Spleen (tissue), 11 donors: Measurements from ENCODE around the gene PLA2G6. TPM values are rescaled to one million over a fixed set of nuclear protein-coding genes. Genes with fewer than 3 reads are reported as not detected.
"Not testable (repeated sequence)": the region's sequence is repeated elsewhere in the genome, so short reads cannot be mapped to it uniquely, and the experiment has no call there.

Experiments
- DNase-seq: peaks from one replicate; pipeline ENCODE4 v3.0.0-alpha.2; 2020
- H3K27ac ChIP-seq, 8 donors: fragments of 200-600 bp; sonication (generic) in 7 of 8; 1 replicate in 4 of 8; 2 replicates in 4 of 8; pipeline versions ENCODE4 v1.5.0 to v1.8.0; 2016 to 2021; ENCODE audit warnings: inconsistent platforms in 4 of 8, mild to moderate bottlenecking in 4 of 8, moderate library complexity in 1 of 8
- H3K27me3 ChIP-seq, 7 donors: fragments of 200-600 bp; sonication (generic) in 6 of 7; replicated peaks in 1 of 7; 1 replicate in 4 of 7; 2 replicates in 3 of 7; pipeline versions ENCODE4 v1.5.0 to v1.8.0; 2016 to 2021; ENCODE audit warnings: inconsistent platforms in 3 of 7, mild to moderate bottlenecking in 1 of 7
- H3K36me3 ChIP-seq, 6 donors: fragments of 200-600 bp; sonication (generic) in 5 of 6; 1 replicate in 4 of 6; 2 replicates in 2 of 6; pipeline versions ENCODE4 v1.5.0 to v1.8.0; 2016 to 2021; ENCODE audit warnings: inconsistent platforms in 2 of 6
- H3K4me1 ChIP-seq, 6 donors: fragments of 200-600 bp; sonication (generic) in 5 of 6; 1 replicate in 3 of 6; 2 replicates in 3 of 6; pipeline versions ENCODE4 v1.5.0 to v1.8.0; 2016 to 2021; ENCODE audit warnings: inconsistent platforms in 3 of 6
- H3K4me3 ChIP-seq, 8 donors: fragments of 200-600 bp; sonication (generic) in 7 of 8; 1 replicate in 4 of 8; 2 replicates in 4 of 8; pipeline versions ENCODE4 v1.5.0 to v1.8.0; 2016 to 2021; ENCODE audit warnings: inconsistent platforms in 4 of 8, mild to moderate bottlenecking in 4 of 8, moderate library complexity in 2 of 8
- H3K9me3 ChIP-seq, 8 donors: fragments of 200-600 bp; sonication (generic) in 7 of 8; 1 replicate in 4 of 8; 2 replicates in 4 of 8; pipeline versions ENCODE4 v1.5.0 to v1.8.0; 2016 to 2021; ENCODE audit warnings: inconsistent platforms in 4 of 8
- CTCF ChIP-seq, 11 experiments: fragments of 200-600 bp in 7 of 11; fragments of 450-650 bp in 4 of 11; sonication (generic) in 4 of 11; IDR thresholded peaks in 8 of 11; conservative IDR thresholded peaks in 3 of 11; 1 replicate in 7 of 11; 2 replicates in 4 of 11; pipeline versions ENCODE4 v1.4.0 to v1.8.0; 2016 to 2021; ENCODE audit warnings: antibody characterized with exemption in 11 of 11, inconsistent platforms in 4 of 11, mild to moderate bottlenecking in 1 of 11
- POLR2A ChIP-seq, 3 donors: fragments of 450-650 bp; IDR thresholded peaks; one replicate each; pipeline ENCODE4 v1.5.1; 2017; ENCODE audit warnings: antibody characterized with exemption in 3 of 3, mild to moderate bottlenecking in 1 of 3
- POLR2AphosphoS5 ChIP-seq, 3 donors: sonication (generic); formaldehyde crosslinking; IDR thresholded peaks; one replicate each; pipeline ENCODE4 v1.5.1; 2017; ENCODE audit warnings: antibody characterized with exemption in 3 of 3
- WGBS, 5 donors: extraction: QIAGEN DNeasy Blood & Tissue Kit in 3 of 5; methylation state at CpG; one replicate each; pipeline versions ENCODE4 v1.1.5 to v1.1.7; 2013 to 2018; 5-methylcytosine and 5-hydroxymethylcytosine counted together
- intact Hi-C: fragments of 100-400 bp; cut with DNase I; formaldehyde crosslinking; loops from one replicate; pipeline ENCODE4 v1.15.0; 2023; ENCODE audit warnings: low total_unique reads
- polyA plus RNA-seq, 3 donors: library from polyadenylated mRNA; stranded (reverse); fragments of 200-250 nt; gene quantifications; one replicate each; pipeline ENCODE4 v1.2.1, GENCODE V29; 2013
- total RNA-seq, 7 donors: library from RNA; depleted of rRNA in 3 of 7; stranded (reverse); fragments of >200 nt in 3 of 7; fragmentation: NEBNext Ultra II Directional in 4 of 7; extraction: Animal tissue kit (Norgen Biotek cat#: 25700) in 4 of 7; gene quantifications; one replicate each; pipeline versions ENCODE4 v1.1.0 to v1.2.1, GENCODE V29; 2016 to 2021
- donor health status: healthy with polysubstance abuse.
- donor health status: DM: no; HTN: no; CAD: no; lungs with moderate emphysema.
- donor health status: DM: no; HTN: no; CAD: no.
- donor health status: Bipolar disorder and iron deficiency.
- donor health status: healthy.
- donor health status: DM: no; HTN: no; CAD: no.
- donor health status: DM: yes; HTN: yes; CAD: no.

The PLA2G6 gene
- total and polyA plus RNA-seq, 10 donors: 18.1 to 60.9 (median 55.8) TPM

DNA sequence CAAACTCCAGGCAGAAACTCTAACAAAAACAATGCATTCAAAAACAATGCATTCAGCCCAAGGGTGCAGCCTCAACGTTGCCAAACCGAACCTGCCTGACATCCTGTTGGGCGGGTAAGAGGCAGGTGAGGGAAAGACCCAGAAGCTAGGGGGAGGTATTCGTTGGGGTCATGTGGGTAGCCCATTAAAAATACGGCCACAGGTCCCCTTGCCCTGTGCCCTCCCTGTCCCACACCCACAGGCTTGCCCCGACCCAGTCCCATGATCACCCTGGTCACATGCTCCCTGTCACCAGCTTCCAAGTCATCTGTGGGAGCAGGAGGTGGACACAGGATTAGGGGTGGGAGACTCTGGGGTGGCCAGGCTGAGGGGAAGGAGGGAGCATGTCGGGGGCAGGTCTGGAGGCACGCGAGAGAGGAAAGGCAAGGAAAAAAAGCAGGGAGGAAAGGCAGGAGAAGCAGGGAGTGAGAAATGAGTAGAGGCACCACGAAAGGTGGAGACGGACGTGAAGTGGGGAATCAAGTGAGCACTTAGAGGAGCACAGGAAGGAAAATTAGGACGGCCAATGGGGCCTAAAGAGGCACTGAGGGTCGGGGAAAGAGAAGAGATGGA, 683 bp downstream of the PLA2G6 start:
- H3K36me3 ChIP-seq: no peaks in the 10 kb centered on the region
- H3K9me3 ChIP-seq: no peaks in the 10 kb centered on the region
- no peaks in the 10 kb centered on the region for H3K27me3 ChIP-seq
- H3K4me1 ChIP-seq: peaks cover 24 to 58% (median 36%) of the 10 kb centered on the region in 6 donors
- no peak for TF ChIP-seq POLR2A (IDR thresholded peaks at IDR 0.05)
- TF ChIP-seq CTCF (IDR thresholded peaks at IDR 0.05 in 8 of 11, conservative IDR thresholded peaks at IDR 0.05 in 3 of 11): no peak
- no peak for TF ChIP-seq POLR2AphosphoS5 (IDR thresholded peaks at IDR 0.05)
- peak overlapping the region; percentile 83 to 96 (median 90) for H3K27ac ChIP-seq
- intact Hi-C loops: no loop called here
- DNase-seq: peak; percentile 85
- peak overlapping the region; percentile 41 to 74 (median 56) for H3K4me3 ChIP-seq
- 7 to 13% (median 8%) methylated on average over 14 of the region's 14 CpGs for WGBS, 5 donors

DNA sequence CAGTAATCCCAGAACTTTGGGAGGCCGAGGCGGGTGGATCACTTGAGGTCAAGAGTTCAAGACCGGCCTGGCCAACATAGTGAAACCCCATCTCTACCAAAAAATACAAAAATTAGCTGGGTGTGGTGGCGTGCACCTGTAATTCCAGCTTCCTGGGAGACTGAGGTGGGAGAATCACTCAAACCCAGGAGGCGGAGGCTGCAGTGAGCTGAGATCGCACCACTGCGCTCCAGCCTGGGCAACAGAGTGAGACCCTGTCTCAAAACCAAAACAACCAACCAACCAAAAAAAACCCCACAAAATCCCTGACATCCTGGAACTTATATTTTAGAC, 3.1 kb downstream of the PLA2G6 start:
- H3K27me3 ChIP-seq, intact Hi-C loops, H3K36me3 ChIP-seq, H3K4me3 ChIP-seq, H3K9me3 ChIP-seq, DNase-seq: not testable (repeated sequence)
- 95 to 100% (median 98%) methylated on average over 7 of the region's 7 CpGs for WGBS, 5 donors
- peaks cover 28 to 79% (median 52%) of the 10 kb centered on the region in 6 donors for H3K4me1 ChIP-seq
- H3K27ac ChIP-seq: peak overlapping the region in 3 of 8 donors; percentile 51 to 96 (median 78)

GRCh38 chr22:38177926-38178604, 3.6 kb downstream of the PLA2G6 start:
- no peak for DNase-seq
- no peak overlapping the region for H3K4me3 ChIP-seq
- WGBS, 5 donors: 75 to 81% (median 80%) methylated on average over 14 to 15 of the region's 15 CpGs
- peak overlapping the region in 6 of 8 donors; percentile 36 to 78 (median 49) for H3K27ac ChIP-seq
- no peaks in the 10 kb centered on the region for H3K9me3 ChIP-seq
- intact Hi-C loops: no loop called here
- H3K4me1 ChIP-seq: peaks cover 32 to 84% (median 57%) of the 10 kb centered on the region in 6 donors
- no peak for TF ChIP-seq CTCF (IDR thresholded peaks at IDR 0.05 in 8 of 11, conservative IDR thresholded peaks at IDR 0.05 in 3 of 11)
- no peak for TF ChIP-seq POLR2A (IDR thresholded peaks at IDR 0.05)
- no peak for TF ChIP-seq POLR2AphosphoS5 (IDR thresholded peaks at IDR 0.05)
- no peaks in the 10 kb centered on the region for H3K36me3 ChIP-seq
- no peaks in the 10 kb centered on the region for H3K27me3 ChIP-seq

DNA sequence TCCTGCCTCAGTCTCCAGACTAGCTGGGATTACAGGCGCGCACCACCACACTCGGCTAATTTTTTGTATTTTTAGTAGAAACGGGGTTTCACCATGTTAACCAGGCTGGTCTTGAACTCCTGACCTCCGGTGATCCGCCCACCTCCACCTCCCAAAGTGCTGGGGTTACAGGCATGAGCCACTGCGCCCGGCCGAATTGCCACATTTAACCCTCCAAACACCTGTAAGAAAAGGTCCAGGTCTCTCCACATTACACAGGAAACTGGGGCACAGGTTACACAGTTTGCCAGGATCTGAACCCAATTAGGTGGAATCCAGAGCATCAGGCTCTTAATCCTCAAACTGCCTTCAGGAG, 4.1 kb downstream of the PLA2G6 start:
- H3K4me3 ChIP-seq, H3K9me3 ChIP-seq, H3K36me3 ChIP-seq, DNase-seq, H3K27me3 ChIP-seq, intact Hi-C loops: not testable (repeated sequence)
- Histone ChIP-seq H3K4me1 (peaks cover 32 to 86% (median 61%) of the 10 kb centered on the region in 6 donors), H3K27ac (peak overlapping the region in 6 of 8 donors; percentile 36 to 78 (median 49))
- WGBS, 5 donors: 87 to 97% (median 91%) methylated on average over 9 of the region's 9 CpGs

GRCh38 chr22:38177044-38177443, 4.6 kb downstream of the PLA2G6 start:
- Histone ChIP-seq H3K36me3 (no peaks in the 10 kb centered on the region), H3K27ac (peak overlapping the region in 7 of 8 donors; percentile 45 to 78 (median 67)), H3K4me1 (peaks cover 32 to 86% (median 61%) of the 10 kb centered on the region in 6 donors), H3K27me3 (no peaks in the 10 kb centered on the region), H3K4me3 (no peak overlapping the region), H3K9me3 (no peaks in the 10 kb centered on the region)
- no peak for TF ChIP-seq POLR2A (IDR thresholded peaks at IDR 0.05)
- no peak for TF ChIP-seq POLR2AphosphoS5 (IDR thresholded peaks at IDR 0.05)
- no peak for TF ChIP-seq CTCF (IDR thresholded peaks at IDR 0.05 in 8 of 11, conservative IDR thresholded peaks at IDR 0.05 in 3 of 11)
- intact Hi-C loops: no loop called here
- DNase-seq: no peak
- 81 to 92% (median 88%) methylated on average over 4 of the region's 4 CpGs for WGBS, 5 donors
